Myocyte (in vitro differentiated cells): ENCODE results near the gene CBX1. TPM values are rescaled to one million over a fixed set of nuclear protein-coding genes. Genes with fewer than 3 reads are reported as not detected.

Experiments used
- DNase-seq: peaks from one replicate; pipeline ENCODE4 v3.0.0-alpha.2; 2012; ENCODE audit warnings: low read depth
- polyA plus RNA-seq: library from polyadenylated mRNA; unstranded; fragments of >200 nt; gene quantifications from one replicate; pipeline ENCODE4 v1.2.1, GENCODE V29; 2012; ENCODE audit warnings: missing spikeins
- total RNA-seq: library from RNA; depleted of rRNA; stranded (reverse); fragments of >200 nt; gene quantifications from 2 replicates; pipeline ENCODE4 v1.2.3, GENCODE V29; 2014

Gene CBX1
- total RNA-seq = 66.4 and 67.2 TPM in 2 replicates
- polyA plus RNA-seq = 62.8 TPM

DNA sequence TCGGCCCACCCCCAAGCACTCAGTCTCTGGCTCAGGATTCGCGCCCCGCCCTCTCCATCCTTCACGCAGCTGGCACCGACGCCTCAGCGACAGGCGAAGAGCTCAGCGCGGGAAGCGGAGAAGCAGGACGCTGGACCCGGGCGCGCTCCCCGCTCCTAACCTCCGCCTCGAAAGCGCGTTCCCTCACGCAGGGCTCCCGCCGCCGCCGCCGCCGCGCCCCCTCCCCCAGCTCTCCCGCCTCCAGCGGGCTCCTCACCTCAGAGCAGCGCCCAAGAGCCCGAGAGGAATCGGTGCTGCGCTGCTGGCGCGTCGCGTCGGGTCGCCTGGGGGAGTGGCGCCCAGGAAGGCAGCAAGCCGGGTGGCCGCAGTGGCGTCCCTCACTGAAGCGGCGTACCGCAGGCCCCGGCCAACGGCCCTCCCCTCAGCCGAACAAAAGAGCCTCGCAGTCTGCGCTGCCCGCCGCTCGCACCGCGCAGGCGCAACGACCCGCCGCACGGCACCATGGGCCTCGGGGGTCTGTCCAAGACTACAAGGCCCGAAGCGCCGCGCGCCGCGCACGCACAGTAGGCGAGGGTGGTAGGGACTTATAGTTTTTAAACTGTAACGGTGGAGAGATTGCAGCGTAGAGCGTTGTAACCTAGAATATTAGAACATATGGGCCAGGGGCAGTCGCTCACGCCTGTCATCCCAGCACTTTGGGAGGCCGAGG lies at the start of gene CBX1:
Gene CBX1 (minus strand): TSS at position 467 of the 709 bp plus-strand sequence. CDS start 24,474 bp downstream, outside the sequence.
- DNase-seq = peak; percentile 95

DNA sequence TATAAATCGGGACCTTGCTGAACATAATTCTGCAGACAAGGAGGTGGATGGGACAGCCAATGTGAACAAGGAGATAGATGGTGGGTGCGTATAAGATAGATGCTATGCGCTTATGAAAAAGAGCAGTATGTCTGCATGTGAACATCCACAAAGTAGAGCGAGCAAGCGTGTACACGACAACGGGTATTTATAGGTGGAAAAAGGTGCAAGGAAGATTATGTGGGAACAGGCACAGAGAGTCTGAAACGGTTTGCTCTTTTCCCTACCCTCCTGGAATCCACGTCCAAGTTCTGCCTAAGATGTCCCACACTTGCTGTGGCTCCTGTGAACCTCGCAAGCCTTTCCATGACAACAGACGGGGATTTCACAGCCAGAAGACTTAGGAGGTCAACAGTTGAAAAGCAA lies 49.3 kb upstream of the CBX1 start:
- DNase-seq = no peak

DNA sequence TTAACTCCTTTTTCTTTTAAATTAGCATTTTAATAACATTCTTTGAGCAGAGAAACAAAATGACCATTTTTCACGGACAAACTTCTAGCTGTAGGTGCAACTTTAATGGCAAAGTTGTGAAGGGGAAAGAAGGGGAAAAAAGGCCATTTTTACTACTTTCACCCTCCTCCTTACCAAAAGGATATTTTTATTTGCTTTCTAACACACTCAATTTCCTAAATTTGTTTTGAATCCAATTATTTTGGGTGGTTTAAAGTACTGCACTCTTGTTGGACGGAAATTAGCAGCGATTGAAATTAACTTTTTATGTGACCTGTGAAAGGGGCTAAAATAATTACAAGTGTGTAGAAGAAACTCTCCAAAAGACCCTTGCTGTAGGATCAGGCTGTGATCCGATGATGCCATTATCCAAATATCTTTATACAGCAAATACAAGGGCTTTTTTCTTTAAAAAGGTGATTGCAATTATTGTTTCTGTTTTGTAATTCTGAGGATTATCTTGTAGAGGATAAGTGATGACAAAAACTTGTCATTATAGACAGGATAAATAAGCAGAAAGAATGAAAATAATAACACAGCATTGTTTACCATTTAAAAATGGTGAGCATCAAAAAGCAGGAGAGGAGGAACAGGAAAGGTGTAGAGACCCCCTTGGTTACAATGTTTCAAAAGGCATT lies 48.6 kb upstream of the CBX1 start:
- DNase-seq = no peak

DNA sequence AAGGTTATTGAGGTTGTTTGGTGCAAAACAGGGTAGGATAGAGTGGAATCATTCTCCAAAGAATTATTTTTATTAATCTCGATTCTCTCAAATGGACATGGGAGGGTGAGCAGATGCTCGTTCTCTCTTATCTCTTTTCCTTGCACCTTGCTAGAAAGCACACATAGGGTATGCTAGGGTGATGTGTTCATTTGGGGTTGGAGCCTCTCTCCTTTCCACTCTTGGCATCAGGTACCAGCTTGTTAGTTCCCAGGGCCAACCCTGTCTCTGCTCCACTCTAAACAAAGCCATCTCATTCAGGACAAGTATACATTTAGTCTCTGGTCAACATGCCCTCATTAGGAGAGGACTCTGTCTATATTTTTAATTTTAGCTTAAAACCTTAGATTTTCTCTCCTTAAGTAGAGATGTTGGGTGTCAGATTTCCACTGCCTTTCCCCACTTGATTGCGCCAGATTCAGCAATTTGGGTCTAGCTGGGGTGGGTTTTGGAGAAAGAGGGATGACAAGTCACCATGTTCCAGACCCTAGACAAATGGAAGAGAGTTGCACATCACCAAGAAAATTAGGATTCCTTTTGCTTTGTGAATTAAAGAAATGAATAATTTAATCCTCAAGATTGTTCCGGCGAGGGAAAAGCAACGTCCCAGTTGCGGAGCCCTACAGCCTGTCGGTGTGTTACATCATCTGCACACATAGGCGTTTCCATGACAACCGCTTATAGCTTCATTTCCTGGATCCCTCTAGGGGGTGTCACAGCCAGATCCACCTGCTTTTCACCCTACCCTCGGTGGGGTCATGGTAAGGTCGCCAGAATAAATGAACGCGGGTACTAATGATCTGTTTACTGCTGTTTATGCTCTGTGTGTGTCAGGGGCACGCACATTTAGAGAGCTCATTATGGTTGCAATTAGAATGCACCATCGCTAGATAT lies 47.8 kb upstream of the CBX1 start:
- no peak for DNase-seq

DNA sequence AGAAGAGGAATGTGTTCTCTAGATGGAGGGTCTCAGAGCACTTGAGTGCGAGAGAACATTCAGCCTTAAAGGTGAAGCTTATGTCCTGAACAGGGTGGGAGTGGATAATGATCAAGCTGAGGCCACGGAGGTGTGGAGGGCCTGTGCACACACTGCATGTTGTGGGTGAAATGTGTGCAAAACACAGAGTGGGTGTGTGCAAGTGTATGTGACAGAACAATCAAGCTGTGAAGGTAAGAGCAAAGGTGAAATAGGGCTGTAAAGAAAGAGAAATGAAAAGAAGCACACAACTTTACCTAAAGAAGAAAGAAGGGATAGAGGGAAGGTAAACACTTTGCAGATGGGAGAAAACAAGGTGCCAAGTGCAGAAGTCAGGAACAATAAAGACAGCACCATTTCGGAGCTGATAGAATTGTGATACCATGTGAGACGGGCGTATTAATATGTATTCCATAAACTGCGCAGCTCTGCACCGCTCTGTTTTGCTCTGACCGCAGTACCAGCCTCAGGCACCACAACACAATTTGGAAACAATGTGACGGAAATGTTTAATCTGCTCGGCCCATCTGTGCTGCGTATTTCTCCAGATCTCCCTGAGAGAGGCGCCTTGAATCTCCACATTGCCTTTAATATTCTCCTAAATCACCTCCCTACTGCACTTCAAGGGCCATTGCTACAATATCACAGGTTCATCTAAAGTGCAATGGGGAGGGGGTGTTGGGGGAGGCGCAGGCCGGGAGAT lies 46.9 kb upstream of the CBX1 start:
- no peak for DNase-seq

DNA sequence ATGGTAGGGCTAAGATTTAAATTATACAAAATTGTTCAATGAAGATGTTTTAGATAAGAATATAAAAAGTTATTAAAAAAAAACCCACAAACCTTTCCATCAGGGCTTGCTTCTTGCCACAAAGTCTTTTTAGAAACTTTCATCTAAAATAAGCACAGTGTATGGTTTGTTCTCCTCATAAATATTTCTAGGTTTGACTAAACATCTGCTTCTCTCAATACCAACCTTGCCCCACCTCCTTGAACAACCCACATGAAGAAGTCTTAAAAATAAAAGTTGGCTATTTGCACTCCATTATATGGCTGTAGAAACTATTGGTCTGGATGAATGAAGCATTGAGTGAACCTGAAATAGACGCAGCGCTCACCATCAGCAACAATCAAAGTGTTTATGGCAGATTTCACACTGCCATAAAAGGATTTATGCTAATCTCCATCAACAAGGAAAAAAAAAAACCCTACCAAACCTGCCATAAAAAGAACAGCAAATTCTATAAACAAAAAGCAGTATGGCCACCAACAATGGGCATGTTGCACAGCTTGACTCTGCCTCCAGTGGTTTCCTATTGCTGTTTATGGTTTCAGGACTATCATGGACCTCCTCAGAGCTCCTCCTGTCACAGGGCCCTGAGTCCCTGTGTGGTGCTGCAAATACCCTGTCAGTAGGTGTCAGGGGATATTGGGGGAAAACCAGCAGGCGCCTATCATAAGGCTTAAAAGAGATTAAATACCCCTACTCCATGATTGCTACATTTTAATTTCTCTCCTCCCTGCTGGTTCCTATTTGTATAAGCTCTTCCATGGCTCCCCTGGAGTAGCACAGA lies 43.9 kb upstream of the CBX1 start:
- no peak for DNase-seq

DNA sequence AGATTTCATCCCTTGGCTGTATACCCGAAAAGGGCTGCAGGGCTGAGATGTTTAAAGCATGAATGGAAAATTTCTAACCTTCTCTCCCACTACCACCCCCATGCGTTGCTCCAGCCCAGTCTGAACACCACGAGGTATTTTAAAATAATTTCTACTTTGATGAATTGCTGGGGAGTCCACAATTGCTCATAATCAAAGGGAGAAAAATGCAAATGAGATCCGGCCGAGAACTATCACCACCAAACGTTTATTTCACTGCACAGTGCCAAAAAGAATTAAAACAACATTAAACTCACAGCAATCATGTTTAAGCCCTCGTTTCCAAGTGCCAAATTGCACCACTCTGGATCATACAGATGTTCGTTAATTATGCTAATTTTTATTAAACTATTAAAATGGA lies 43.0 kb upstream of the CBX1 start:
- DNase-seq = no peak

DNA sequence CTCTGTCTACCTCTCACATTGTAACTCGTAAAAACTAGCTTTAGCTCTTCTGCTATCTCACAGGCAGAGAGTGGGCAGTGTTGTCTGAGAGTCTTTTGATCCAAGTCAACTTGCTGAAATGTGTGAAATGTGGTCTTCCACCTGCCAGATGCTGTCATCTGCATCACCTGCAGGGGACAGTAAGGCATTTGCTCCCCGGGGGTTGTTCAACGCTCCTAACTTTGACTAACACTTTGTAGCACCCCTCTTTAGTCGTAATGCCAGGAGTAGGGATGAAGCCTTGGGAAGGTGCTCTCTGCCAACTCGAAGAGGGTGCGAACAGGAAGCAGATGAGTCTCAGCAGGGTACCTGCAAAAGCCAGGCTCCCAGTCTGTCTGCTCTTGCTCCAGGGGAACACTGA lies 42.4 kb upstream of the CBX1 start:
- no peak for DNase-seq

DNA sequence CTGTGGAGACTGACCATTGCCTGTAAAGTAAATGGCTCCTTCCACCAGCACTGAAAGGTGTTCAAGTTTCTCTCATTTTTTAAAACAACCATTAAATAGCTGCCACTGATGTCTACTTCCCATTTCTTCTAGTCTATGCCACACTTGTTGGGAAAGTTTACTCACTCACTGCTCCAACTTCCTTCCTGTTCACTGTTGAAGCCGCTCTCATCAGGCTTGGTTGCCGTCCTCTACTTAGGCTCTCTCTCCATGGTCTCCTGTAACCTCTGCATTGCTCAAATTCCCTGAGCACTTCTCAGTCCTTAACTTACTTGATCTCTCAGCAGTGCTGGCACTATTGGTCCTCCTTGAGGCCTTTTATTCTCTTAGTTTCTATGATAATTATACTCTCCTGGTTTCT lies 38.7 kb upstream of the CBX1 start:
- DNase-seq = no peak

DNA sequence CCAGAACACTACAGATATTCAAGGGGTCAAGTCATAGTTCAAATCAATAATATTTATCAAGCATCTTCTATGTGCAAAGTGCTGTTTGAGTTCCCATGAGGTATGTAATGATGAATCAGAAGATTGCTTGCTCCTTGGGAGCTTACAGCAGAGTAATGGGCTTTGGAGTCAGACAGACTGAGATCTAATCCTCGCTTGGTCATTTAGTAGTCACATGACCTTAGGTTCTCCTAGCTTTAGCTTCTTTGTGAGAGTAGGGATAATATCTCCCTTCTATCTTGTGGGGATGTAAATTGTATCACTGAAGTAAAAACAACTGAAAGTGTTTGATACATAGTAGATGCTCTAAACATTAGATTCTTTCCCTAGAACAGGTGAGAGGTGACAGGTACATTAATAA lies 36.4 kb upstream of the CBX1 start:
- no peak for DNase-seq

DNA sequence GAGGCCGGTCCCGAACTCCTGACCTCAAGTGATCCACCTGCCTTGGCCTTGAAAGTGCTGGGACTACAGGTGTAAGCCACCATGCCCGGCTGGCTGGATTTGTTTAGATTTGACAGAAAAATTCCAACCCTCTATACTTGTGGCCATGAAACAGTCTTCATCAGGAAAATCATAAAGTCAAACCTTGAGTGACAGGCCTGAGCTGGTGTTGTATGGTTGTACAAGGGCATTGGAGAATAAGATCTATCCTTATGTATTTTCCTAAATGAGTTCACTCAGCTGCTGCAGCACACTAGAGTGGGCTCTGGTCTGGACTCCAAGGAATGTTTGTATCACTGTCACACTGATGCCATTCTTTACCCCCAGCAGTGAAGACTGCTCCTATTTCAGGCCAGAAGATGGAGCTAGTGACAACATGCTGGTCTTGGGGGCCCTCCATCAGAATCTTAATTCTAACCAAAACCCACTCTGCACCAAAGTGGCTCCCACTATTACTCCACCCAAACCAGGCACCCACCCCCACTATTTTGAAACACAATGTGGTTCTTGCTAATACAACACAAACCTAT lies 33.7 kb upstream of the CBX1 start:
- peak; percentile 10 for DNase-seq

DNA sequence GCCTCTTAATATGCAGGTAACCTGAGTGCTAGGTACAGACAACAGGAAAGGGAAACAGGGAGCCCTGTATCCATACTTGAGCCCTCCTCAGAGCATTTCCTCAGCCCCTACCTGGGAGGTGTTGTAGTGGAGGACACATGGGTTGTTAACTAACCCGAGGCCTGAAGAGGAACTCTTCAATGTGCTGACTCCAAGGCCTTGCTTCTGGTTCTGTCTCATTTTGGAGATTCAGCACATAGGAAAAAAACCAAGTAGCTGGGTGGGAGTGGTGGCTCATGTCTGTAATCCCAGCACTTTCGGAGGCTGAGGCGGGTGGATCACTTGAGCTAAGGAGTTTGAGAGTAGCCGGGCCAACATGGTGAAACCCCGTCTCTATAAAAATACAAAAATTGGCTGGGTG lies 31.1 kb upstream of the CBX1 start:
- DNase-seq = no peak

DNA sequence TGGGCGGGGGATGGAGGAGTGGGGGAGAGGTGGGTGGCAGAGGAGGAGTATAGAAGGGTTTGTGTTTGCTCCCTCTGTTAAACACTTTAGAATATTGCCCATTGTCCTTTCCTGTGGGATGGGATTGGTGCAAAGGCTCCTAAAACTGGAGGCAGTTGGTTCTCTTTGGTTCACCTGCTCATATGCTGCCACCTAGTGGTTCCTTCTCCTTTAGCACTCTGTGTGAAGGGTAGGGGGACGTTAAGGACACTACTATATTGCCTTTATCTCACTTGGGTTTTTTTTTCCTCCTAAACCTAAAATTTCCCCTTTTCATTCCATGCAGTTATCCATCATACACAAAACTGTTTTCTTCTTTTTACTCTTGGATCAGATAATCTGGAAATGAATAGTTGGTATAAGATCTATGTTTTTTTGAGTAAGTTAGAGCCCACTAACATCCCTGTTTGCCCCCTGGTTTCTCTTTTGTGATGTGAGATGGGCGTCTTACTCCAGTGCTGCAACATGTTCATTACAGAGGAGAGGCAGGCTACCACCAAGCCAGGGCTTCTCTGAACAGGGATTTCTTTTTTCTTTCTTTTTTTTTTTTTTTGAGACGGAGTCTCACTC lies 30.0 kb upstream of the CBX1 start:
- peak; percentile 83 for DNase-seq

DNA sequence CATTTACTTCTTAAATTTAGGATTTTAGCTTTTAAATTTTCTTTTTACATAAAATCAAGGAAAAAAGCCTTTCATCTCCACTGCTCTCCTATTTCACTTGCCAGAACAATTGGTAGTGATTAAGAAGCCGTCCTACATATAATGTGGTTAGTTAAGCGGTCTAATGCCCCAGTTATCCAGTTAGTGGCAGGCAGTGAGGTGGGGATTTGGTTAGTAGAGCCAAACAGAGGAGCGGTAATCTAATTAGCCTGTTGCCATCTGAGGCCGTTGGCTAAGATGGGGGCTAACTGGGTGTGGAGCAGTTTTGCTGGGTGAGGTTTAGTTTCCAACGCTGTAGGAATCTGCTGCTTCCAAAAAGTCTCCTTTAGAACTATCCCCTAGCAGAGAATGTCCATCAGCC lies 28.7 kb upstream of the CBX1 start:
- DNase-seq = no peak

DNA sequence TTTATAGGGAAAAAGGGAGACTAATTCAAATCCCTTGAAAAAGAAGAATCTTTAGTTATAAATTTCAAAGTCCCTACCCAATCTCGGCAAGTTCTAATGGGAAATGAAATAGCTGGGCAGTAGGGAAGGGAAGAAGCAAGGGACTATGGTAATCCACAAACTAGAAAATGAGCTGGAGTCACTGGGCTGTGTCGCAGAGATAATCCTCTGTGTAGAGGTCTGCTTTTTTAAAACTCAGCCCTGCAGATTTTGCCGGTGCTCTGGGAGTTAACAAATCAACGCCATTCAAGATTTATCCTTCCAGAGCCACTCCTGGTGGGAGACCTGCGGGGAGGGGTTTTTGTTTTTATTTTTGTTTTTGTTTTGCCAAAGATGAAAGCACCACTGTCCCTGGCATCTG lies 27.1 kb upstream of the CBX1 start:
- DNase-seq = no peak

DNA sequence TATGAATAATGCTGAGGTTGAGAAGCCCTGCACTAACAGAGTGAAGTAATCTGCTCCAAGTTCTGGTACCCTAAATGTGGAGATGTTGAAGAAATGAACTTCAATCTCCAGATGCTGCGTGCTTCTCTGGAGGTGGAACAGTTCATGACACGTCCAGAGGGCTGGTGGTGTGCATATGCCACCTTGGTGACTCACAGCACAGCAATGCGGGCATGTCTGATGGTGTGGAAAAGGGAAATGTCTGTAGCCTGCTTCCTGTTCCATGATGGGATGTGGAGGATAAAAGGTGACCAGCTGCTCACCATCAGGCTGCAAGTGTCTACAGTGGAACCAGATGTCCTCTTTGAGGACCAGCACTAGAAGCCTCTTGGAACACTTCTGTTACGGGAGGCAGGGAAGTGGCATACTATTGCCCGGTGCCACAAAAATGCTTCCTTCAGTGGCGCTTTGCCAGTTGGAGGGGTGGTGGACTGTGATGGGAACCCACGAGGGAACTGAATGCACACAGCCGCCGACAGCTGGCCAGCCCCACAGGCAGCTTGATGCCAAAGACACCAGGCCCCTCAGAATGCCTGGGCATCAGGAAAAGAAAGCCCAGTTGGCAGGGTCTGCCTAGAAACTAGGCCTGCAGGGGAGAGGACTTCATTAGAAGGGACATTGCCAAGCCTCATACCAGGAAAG lies 26.2 kb upstream of the CBX1 start:
- peak; percentile 74 for DNase-seq

DNA sequence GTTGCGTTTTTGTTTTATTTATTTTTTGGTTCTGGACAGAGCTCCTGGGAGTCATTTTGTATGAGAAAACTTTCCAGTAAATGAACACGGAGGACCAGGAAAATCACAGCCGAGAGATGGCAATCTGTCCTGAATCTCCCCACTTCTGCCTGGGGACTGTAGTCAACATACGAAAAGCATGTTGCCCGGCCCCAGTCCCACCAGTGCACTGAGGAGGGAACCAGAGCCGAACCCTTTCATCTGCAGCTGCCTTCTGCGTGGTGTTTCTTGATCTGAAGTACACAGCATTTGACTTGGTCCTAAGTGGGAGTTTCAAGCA lies 25.2 kb upstream of the CBX1 start:
- DNase-seq = no peak

DNA sequence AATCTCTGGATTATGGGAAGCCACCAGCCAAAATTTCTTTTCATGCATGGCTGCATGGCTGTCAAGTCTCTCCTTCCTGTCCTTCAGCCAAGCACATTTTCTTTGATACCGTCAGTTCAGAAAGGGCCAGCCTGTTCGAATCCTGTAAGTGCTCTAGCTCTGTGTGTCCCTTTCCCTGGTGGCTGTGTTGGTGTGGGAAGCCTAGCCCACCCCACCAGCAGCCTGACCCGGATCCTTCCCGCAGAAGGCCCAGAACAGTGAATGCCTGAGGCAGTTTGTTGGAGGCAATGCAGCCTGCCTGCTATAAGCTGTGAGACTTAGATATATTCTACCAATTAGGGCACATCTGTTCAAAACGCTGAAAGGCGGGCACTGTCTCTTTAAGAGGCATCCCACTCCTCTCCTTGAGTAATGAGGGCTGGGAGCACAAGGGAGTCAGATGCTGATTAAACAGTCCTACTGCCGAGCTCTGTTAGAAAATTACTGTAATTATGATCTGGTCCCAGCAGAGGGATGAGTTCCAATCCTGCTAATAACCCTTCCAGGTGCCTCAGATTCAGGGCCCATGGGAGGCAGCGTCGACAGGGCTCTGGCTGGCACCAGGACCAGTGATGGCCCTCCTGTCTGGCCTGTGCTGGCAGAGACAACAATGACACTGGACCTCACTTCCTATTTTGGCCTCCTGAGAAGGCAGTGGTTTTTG lies 24.7 kb upstream of the CBX1 start:
- no peak for DNase-seq
